DND-41 (cell line): ENCODE results near the gene AFF1.

ENCODE experiments used
- EZH2 ChIP-seq: IDR thresholded peaks from 3 replicates; pipeline ENCODE4 v1.6.1; 2012; ENCODE audit warnings: borderline replicate concordance, low read depth, mild to moderate bottlenecking, moderate library complexity, low read length, inconsistent platforms; ENCODE audit not compliant: severe bottlenecking
- TF ChIP-seq, protein P1 (sequence below): IDR thresholded peaks from 2 replicates; pipeline ENCODE4 v1.5.1; 2012; ENCODE audit warnings: borderline replicate concordance, low read length, moderate library complexity, mild to moderate bottlenecking; ENCODE audit not compliant: poor library complexity, severe bottlenecking; ENCODE audit errors: extremely low read depth

DNA sequence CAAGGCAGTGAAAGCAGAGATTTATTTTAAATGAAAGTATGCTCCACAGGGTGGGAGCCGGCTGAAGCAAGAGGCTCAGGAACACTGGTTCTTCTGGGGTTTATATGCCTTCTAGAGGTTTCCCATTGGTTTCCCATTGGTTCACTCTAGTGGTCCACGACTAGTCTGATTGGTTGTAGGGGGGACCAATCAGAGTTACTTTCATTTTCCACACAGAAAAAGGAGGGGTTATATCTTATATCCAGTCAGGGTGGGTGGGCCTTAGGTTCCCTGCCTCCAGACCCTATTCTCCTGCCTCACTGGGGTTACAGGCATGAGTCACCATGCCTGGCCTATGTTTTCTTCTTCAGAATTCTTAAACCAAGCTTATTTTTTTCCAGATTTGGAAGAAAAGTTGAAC is 184.0 kb downstream of the AFF1 start:
- TF ChIP-seq, protein P1, sequence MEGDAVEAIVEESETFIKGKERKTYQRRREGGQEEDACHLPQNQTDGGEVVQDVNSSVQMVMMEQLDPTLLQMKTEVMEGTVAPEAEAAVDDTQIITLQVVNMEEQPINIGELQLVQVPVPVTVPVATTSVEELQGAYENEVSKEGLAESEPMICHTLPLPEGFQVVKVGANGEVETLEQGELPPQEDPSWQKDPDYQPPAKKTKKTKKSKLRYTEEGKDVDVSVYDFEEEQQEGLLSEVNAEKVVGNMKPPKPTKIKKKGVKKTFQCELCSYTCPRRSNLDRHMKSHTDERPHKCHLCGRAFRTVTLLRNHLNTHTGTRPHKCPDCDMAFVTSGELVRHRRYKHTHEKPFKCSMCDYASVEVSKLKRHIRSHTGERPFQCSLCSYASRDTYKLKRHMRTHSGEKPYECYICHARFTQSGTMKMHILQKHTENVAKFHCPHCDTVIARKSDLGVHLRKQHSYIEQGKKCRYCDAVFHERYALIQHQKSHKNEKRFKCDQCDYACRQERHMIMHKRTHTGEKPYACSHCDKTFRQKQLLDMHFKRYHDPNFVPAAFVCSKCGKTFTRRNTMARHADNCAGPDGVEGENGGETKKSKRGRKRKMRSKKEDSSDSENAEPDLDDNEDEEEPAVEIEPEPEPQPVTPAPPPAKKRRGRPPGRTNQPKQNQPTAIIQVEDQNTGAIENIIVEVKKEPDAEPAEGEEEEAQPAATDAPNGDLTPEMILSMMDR: no peak
- no peak for TF ChIP-seq EZH2
